GM19438 (cell line): Measurements from ENCODE around the gene TFDP2.
"Not testable (repeated sequence)": the region's sequence is repeated elsewhere in the genome, so short reads cannot be mapped to it uniquely, and the experiment has no call there.

Experiments
- ATAC-seq: cut with Tn5 transposase; IDR thresholded peaks from one replicate; pipeline ENCODE4 v1.9.1; 2021; ENCODE audit warnings: low read depth; ENCODE audit not compliant: unreplicated experiment

Gene TFDP2

GRCh38 chr3:142148792-142149672, at the start of gene TFDP2:
TFDP2 (minus strand) TSS chr3:142149544; CDS start chr3:142101749, 47,795 bp downstream.
- ATAC-seq, result peak; percentile 100

DNA sequence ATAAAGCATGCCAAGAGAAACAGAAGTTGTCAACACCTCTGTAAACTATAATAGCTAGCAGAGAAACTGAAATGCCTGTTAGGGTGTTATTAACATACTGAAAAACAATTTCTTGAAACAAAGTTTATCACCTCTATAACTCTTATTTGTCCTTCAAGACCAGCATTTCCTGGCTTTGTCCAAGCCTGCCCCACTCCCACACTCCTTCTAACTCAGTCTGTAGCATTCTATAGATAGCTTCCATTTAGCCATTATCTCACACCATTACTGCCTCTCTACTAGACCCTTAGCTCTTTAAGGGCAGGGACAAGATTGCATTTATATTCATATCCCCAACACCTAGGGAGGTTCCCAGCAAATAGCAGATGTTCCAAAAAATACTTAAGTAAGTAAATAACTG, 39.5 kb upstream of the TFDP2 start:
- ATAC-seq, result no peak

DNA sequence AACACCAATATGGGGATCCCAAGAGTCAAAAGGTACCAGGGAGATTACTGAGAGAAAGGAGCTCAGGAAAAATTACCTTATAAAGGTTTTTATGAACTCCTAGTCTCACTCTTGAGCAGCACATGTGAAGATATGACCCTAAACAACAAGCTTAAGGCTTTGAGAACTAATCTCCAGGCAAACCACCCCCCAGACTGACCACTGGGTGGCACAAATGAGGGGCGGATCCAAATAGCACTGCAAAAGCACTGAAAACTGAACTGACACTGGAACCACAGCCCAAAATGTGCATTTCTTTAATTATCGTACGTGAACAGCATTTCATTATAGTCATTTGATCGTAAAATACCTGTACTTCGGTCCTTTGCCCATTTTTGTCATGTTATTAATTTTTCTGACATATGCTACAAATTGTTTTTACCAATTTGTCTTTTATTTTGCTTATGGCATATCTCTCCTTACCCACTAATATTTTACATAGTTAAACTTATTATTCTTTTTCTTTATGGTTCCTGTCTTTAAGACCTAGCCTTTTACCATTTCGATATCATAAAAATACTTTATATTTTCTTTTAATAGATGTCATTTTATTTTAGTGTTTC, 31.5 kb upstream of the TFDP2 start:
- no peak for ATAC-seq

DNA sequence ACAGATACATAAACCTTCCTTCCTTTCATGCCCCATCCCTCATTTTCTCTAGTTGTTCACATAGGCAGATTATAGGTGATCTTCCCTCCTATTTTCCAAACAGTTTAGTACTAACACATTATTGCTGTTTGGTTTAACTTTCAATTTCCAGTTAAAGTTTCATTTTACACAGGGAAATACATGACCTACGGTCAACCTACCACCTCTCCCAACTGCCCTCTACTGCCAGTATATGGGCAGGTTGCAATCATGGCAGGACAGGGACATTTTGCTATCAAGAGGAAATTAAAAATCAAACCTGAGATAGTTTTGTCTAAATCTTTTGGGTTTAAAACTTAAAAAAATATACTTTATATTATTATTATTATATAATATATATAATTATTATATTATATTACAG, 26.1 kb upstream of the TFDP2 start:
- no peak for ATAC-seq

DNA sequence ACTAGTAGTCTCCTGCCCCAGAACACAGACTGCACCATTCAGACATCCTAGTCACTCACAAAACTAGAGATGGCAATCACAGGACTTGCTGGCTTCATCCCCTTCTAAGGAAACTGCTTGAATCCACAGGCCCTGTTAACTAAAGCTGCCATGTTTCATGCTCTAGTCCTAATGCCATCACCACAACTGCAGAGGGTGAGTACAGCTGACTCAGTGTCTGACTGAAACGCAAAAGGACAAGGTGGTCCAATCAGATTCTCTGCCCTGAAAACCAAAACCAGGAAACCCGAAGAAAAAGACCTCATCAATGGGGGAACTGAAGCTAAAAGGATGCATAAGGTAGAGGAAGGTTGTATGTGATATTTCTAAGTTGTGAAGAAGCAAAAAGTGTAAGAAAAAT, 25.2 kb upstream of the TFDP2 start:
- ATAC-seq, result no peak

- ATAC-seq, result no peak
Measured at GRCh38 chr3:142168514-142168913, 19.2 kb upstream of the TFDP2 start.

DNA sequence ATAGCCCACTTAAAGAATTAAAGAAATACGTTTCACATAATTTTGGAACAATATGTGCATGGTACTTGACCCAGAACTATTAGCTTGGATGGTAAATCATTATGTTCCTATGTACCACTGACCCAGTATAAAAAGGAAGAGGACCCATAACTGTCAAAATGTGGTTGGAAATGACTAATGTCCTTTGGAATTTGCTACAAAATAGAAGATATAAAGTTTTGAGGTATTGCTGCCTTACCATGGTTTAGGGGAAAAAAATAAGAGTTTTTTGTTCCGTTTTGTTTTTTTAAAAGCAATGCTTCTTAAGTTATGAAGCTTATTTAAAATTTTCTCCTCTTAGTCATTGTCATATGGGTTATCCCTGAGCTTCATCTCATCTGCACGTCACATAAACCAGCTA, 15.8 kb upstream of the TFDP2 start:
- no peak for ATAC-seq

DNA sequence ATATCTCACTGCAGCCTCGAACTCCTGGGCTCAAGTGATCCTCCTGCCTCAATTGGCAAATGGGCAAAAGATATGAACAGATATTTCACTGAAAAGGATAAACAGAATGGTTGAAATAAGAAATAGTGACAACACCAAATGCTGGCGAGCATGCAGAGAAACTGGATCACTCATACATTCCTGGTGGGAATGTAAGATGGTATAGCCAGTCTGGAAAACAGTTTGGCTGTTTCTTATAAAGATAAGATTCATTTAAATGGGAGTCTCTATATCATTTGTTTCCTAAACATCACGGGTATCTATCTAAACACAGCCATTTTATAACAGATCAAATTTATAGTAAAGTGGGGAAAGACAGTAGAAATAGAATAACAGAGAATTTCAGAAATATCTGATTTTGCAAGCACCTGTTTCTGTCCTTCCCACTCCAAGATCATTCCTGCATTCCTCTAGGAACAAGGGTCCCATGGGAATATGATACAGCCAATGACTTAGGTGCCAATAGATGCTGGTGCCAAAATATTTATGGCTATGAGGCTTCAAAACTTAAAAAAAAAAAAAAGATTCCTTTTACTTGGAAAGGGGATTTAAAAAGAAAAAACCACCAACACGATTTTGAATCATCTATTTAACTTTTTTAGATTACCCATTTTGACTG, 9.9 kb upstream of the TFDP2 start:
- no peak for ATAC-seq

- ATAC-seq, result no peak
Measured at GRCh38 chr3:142154186-142154585, 4.8 kb upstream of the TFDP2 start.

- ATAC-seq, result no peak
Measured at GRCh38 chr3:142152384-142152783, 3.0 kb upstream of the TFDP2 start.

GRCh38 chr3:142151828-142152227, 2.5 kb upstream of the TFDP2 start:
- no peak for ATAC-seq

GRCh38 chr3:142151240-142151639, 1.9 kb upstream of the TFDP2 start:
- ATAC-seq, result no peak

DNA sequence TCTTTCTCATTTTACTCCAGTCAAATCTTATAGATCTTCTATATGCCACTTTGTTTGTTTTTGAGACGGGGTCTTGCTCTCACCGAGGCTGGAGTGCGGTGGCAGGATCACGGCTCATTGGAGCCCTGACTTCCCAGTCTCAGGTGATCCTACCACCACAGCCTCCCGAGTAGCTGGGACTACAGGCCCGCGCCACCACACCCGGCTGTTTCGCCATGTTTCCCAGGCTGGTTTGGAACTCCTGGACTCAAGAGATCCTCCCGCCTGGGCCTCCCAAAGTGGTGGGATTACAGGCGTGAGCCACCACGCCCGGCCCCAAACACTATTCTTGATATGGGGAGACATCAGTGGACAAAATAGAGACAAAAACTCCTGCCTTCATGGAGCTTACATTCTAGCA, 927 bp upstream of the TFDP2 start:
- ATAC-seq, result no peak

DNA sequence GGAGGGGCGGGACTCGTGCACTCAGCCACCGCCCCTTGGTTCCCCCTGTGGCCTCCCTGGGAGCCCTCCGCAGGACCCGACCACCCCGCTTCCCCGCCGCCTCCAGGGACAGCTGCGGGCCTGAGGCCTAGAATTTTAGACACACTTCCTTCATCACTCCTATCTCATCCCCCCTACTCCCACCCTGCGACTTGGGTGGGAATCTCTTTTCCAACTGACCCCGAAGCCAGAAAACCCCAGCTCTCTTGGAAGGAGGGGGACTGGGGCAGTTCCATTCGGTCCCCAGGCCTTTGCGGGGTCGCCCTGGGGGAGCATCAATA, 289 bp upstream of the TFDP2 start:
- ATAC-seq, result no peak

GRCh38 chr3:142148044-142148791, 1.1 kb downstream of the TFDP2 start:
- no peak for ATAC-seq

- not testable (repeated sequence) for ATAC-seq
Measured at GRCh38 chr3:142144587-142144986, 4.8 kb downstream of the TFDP2 start.

DNA sequence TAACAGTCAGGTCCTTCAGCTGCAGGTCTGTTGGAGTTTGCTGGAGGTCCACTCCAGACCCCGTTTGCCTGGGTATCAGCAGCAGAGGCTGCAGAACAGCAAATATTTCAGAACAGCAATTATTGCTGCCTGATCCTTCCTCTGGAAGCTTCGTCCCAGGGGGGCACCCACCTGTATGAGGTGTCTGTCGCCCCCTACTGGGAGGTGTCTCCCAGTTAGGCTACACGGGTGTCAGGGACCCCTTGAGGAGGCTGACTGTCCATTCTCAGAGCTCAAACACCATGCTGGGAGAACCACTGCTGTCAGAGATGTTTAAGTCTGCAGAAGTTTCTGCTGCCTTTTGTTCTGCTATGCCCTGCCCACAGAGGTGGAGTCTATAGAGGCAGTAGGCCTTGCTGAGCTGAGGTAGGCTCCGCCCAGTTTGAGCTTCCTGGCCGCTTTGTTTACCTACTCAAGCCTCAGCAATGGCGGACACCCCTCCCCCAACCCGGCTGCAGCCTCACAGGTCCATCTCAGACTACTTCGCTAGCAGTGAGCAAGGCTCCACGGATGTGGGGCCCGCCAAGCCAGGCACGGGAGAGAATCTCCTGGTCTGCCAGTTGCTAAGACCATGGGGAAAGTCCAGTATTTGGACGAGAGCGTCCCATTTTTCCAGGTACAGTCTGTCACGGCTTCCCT, 8.6 kb downstream of the TFDP2 start:
- not testable (repeated sequence) for ATAC-seq

DNA sequence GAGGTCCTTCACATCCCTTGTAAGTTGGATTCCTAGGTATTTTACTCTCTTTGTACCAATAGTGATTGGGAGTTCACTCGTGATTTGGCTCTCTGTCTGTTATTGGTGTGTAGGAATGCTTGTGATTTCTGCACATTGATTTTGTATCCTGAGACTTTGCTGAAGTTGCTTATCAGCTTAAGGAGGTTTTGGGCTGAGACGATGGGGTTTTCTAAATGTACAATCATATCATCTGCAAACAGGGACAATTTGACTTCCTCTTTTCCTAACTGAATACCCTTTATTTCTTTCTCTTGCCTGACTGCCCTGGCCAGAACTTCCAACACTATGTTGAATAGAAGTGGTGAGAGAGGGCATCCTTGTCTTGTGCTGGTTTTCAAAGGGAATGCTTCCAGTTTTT, 12.3 kb downstream of the TFDP2 start:
- not testable (repeated sequence) for ATAC-seq

GRCh38 chr3:142134799-142135325, 14.5 kb downstream of the TFDP2 start:
- no peak for ATAC-seq

DNA sequence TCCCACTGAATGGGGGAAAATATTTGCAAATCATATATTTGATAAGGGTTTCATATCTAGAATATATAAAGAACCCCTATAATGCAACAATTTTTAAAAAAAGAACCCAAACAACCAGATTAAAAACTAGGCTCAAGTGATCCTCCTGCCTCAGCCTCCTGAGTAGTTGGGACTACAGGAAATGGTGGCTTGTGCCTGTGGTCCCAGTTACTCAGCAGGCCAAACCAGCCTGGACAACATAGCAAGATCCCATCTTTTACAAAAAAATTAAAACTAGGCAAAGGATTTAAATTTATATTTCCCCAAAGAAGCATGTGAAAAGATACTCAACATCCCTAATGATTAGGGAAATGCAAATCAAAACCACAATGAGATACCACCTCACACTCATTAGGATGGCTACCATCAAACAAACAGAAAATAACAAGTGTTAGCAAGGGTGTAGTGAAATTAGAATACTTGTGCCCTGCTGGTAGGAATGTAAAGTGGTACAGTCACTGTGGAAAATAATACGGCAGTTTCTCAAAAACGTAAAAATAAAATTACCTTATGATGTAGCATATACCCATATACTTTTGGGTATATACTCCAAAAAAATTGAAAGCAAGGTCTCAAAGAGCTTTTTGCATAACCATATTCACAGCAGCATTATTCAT, 19.7 kb downstream of the TFDP2 start:
- no peak for ATAC-seq
